ENCODE data around the gene BOC. TPM values are rescaled to one million over a fixed set of nuclear protein-coding genes. Genes with fewer than 3 reads are reported as not detected.

Gene BOC
- total RNA-seq, 2 experiments from 2014 or later = 0.03 TPM; not detected in 1

- CTCF ChIA-PET (ENCODE audit: unreplicated experiment) = no interaction called here
- TF ChIP-seq CTCF (conservative IDR thresholded peaks at IDR 0.05; ENCODE audit: low read length) (no peak), EZH2phosphoT487 (IDR thresholded peaks at IDR 0.05; ENCODE audit: borderline replicate concordance, low read depth, low read length) (no peak)
- BruUV-seq (replicated peaks) = no TSS peak
These were observed 62.4 kb downstream of the BOC start for GRCh38 chr3:113273604-113274378.

GRCh38 chr3:113274425-113275257 lies 63.3 kb downstream of the BOC start:
- CTCF ChIA-PET (ENCODE audit: unreplicated experiment) = no interaction called here
- BruUV-seq (replicated peaks) = no TSS peak
- Histone ChIP-seq H4K20me1 (ENCODE audit: insufficient read depth, low read length) (no peaks in the 10 kb centered on the region), H3K4me1 (ENCODE audit: insufficient read depth, low read length, poor library complexity, severe bottlenecking) (peaks cover 17% of the 10 kb centered on the region), H2AFZ (ENCODE audit: low read length) (no peak overlapping the region), H3K9me2 (ENCODE audit: insufficient read depth, low read length) (no peaks in the 10 kb centered on the region), H3K4me3 (ENCODE audit: low read depth, low read length, poor library complexity, severe bottlenecking) (no peak overlapping the region), H3K9me3 (ENCODE audit: low read length) (no peaks in the 10 kb centered on the region), H3K79me2 (ENCODE audit: insufficient read depth, low read depth, low read length) (no peaks in the 10 kb centered on the region), H3K36me3 (ENCODE audit: insufficient read depth, low read length) (no peaks in the 10 kb centered on the region), H3K4me2 (ENCODE audit: low read length) (no peak overlapping the region), H3K27ac (ENCODE audit: low read depth, low read length, poor library complexity, severe bottlenecking) (no peak overlapping the region)
- intact Hi-C loops (cut with micrococcal nuclease; ENCODE audit: unreplicated experiment) = no loop called here
- POLR2A ChIA-PET = no interaction called here
- DNase-seq (ENCODE audit: low spot score) = no peak
- TF ChIP-seq CTCF (conservative IDR thresholded peaks at IDR 0.05; ENCODE audit: low read length) = no peak

More at GRCh38 chr3:113273604-113274378, 62.4 kb downstream of the BOC start:
- Histone ChIP-seq H3K4me3 (ENCODE audit: low read depth, low read length, poor library complexity, severe bottlenecking) (no peak overlapping the region), H3K4me1 (ENCODE audit: insufficient read depth, low read length, poor library complexity, severe bottlenecking) (peaks cover 17% of the 10 kb centered on the region), H2AFZ (ENCODE audit: low read length) (no peak overlapping the region), H4K20me1 (ENCODE audit: insufficient read depth, low read length) (no peaks in the 10 kb centered on the region), H3K36me3 (ENCODE audit: insufficient read depth, low read length) (no peaks in the 10 kb centered on the region), H3K9me2 (ENCODE audit: insufficient read depth, low read length) (no peaks in the 10 kb centered on the region), H3K9me3 (ENCODE audit: low read length) (no peaks in the 10 kb centered on the region), H3K27ac (ENCODE audit: low read depth, low read length, poor library complexity, severe bottlenecking) (no peak overlapping the region), H3K4me2 (ENCODE audit: low read length) (no peak overlapping the region), H3K79me2 (ENCODE audit: insufficient read depth, low read depth, low read length) (no peaks in the 10 kb centered on the region)
- POLR2A ChIA-PET = no interaction called here
- intact Hi-C loops (cut with micrococcal nuclease; ENCODE audit: unreplicated experiment) = no loop called here
- DNase-seq (ENCODE audit: low spot score) = no peak

GRCh38 chr3:113275258-113275556 lies 63.9 kb downstream of the BOC start:
- no TSS peak for BruUV-seq (replicated peaks)
- Histone ChIP-seq H3K9me2 (ENCODE audit: insufficient read depth, low read length) (no peaks in the 10 kb centered on the region), H3K4me2 (ENCODE audit: low read length) (no peak overlapping the region), H4K20me1 (ENCODE audit: insufficient read depth, low read length) (no peaks in the 10 kb centered on the region), H3K27ac (ENCODE audit: low read depth, low read length, poor library complexity, severe bottlenecking) (no peak overlapping the region), H3K4me3 (ENCODE audit: low read depth, low read length, poor library complexity, severe bottlenecking) (no peak overlapping the region), H3K79me2 (ENCODE audit: insufficient read depth, low read depth, low read length) (no peaks in the 10 kb centered on the region), H3K4me1 (ENCODE audit: insufficient read depth, low read length, poor library complexity, severe bottlenecking) (peaks cover 17% of the 10 kb centered on the region), H3K9me3 (ENCODE audit: low read length) (no peaks in the 10 kb centered on the region), H2AFZ (ENCODE audit: low read length) (no peak overlapping the region), H3K36me3 (ENCODE audit: insufficient read depth, low read length) (no peaks in the 10 kb centered on the region)
- ChIA-PET CTCF (ENCODE audit: unreplicated experiment) (no interaction called here), POLR2A (no interaction called here)
- TF ChIP-seq CTCF (conservative IDR thresholded peaks at IDR 0.05; ENCODE audit: low read length) (no peak), EZH2phosphoT487 (IDR thresholded peaks at IDR 0.05; ENCODE audit: borderline replicate concordance, low read depth, low read length) (no peak)
- DNase-seq (ENCODE audit: low spot score) = no peak
- intact Hi-C loops (cut with micrococcal nuclease; ENCODE audit: unreplicated experiment) = no loop called here

Measured in OCI-LY7 (cell line).